Activated CD4-positive, alpha-beta T cell treated with anti-CD3 and anti-CD28 coated beads, Interleukin-2, amount 50 U/mL, for 4 hours (primary cell): Measurements from ENCODE around the gene HIF3A.

Source experiments
- DNase-seq, 2 experiments: peaks; one replicate each; pipeline ENCODE4 v3.0.0-alpha.2; 2020

Gene HIF3A

GRCh38 chr19:46386996-46387712 is 90.3 kb downstream of the HIF3A start:
- no peak for DNase-seq

GRCh38 chr19:46387713-46388130 is 90.9 kb downstream of the HIF3A start:
- DNase-seq, result no peak

- DNase-seq, result no peak
Observed at GRCh38 chr19:46388311-46389095, 91.7 kb downstream of the HIF3A start.

- no peak for DNase-seq
Observed at GRCh38 chr19:46390121-46390858, 93.4 kb downstream of the HIF3A start.

- DNase-seq, result no peak
Observed at GRCh38 chr19:46390866-46391265, 94.0 kb downstream of the HIF3A start.

GRCh38 chr19:46391296-46392251 is 94.7 kb downstream of the HIF3A start:
- DNase-seq, result no peak

- no peak for DNase-seq
Observed at GRCh38 chr19:46392252-46392801, 95.5 kb downstream of the HIF3A start.

GRCh38 chr19:46392837-46393236 is 96.0 kb downstream of the HIF3A start:
- DNase-seq, result no peak
